Suprapubic skin (tissue), 4 donors: ENCODE results near the gene ZCCHC7. TPM values are rescaled to one million over a fixed set of nuclear protein-coding genes. Genes with fewer than 3 reads are reported as not detected.

Experiments
- DNase-seq, 2 donors: peaks; one replicate each; pipeline ENCODE4 v3.0.0-alpha.2; 2019; ENCODE audit warnings: low spot score in 2 of 2
- H3K27ac ChIP-seq: fragments of 200-600 bp; sonication (generic); one replicate; pipeline ENCODE4 v1.5.1; 2019
- H3K27me3 ChIP-seq: fragments of 200-600 bp; sonication (generic); one replicate; pipeline ENCODE4 v1.5.1; 2019
- H3K36me3 ChIP-seq: fragments of 200-600 bp; sonication (generic); one replicate; pipeline ENCODE4 v1.5.1; 2019
- H3K4me1 ChIP-seq: fragments of 200-600 bp; sonication (generic); one replicate; pipeline ENCODE4 v1.5.1; 2019
- H3K4me3 ChIP-seq: fragments of 200-600 bp; sonication (generic); one replicate; pipeline ENCODE4 v1.5.1; 2019; ENCODE audit warnings: mild to moderate bottlenecking
- H3K9me3 ChIP-seq: fragments of 200-600 bp; sonication (generic); one replicate; pipeline ENCODE4 v1.5.1; 2019
- EP300 ChIP-seq: sonication (generic); formaldehyde crosslinking; IDR thresholded peaks from one replicate; pipeline ENCODE4 v1.6.1; 2017; ENCODE audit warnings: antibody characterized with exemption
- POLR2A ChIP-seq, 2 donors: fragments of 450-650 bp; IDR thresholded peaks; one replicate each; pipeline ENCODE4 v1.6.1; 2017; ENCODE audit warnings: antibody characterized with exemption in 2 of 2, mild to moderate bottlenecking in 2 of 2, moderate library complexity in 2 of 2
- POLR2AphosphoS5 ChIP-seq, 3 donors: sonication (generic); formaldehyde crosslinking; IDR thresholded peaks; one replicate each; pipeline ENCODE4 v1.6.1; 2017; ENCODE audit warnings: antibody characterized with exemption in 3 of 3
- WGBS: methylation state at CpG from one replicate; pipeline ENCODE4 v1.1.5; 2018; 5-methylcytosine and 5-hydroxymethylcytosine counted together
- total RNA-seq, 4 donors: library from RNA; depleted of rRNA; stranded (reverse); fragments of >200 nt; gene quantifications; one replicate each; pipeline ENCODE4 v1.1.0, GENCODE V29; 2016
- TF ChIP-seq, protein P1 (sequence below), 2 donors: fragments of 200-600 bp in 1 of 2; fragments of 450-650 bp in 1 of 2; sonication (generic) in 1 of 2; IDR thresholded peaks; one replicate each; pipeline ENCODE4 v1.5.1; 2016 to 2019; ENCODE audit warnings: antibody characterized with exemption in 2 of 2, mild to moderate bottlenecking in 1 of 2, moderate library complexity in 1 of 2

Gene ZCCHC7
- total RNA-seq, 4 donors from 2014 or later, result 16.3 to 37.6 (median 20.4) TPM

- Histone ChIP-seq H3K4me3 (no peak overlapping the region), H3K9me3 (no peaks in the 10 kb centered on the region), H3K27me3 (no peaks in the 10 kb centered on the region), H3K27ac (no peak overlapping the region), H3K4me1 (no peaks in the 10 kb centered on the region), H3K36me3 (no peaks in the 10 kb centered on the region)
- 79% methylated on average over 2 of the region's 2 CpGs for WGBS
- DNase-seq, result no peak
- no peak for TF ChIP-seq POLR2AphosphoS5 (IDR thresholded peaks at IDR 0.05)
- no peak for TF ChIP-seq EP300
- TF ChIP-seq, protein P1, sequence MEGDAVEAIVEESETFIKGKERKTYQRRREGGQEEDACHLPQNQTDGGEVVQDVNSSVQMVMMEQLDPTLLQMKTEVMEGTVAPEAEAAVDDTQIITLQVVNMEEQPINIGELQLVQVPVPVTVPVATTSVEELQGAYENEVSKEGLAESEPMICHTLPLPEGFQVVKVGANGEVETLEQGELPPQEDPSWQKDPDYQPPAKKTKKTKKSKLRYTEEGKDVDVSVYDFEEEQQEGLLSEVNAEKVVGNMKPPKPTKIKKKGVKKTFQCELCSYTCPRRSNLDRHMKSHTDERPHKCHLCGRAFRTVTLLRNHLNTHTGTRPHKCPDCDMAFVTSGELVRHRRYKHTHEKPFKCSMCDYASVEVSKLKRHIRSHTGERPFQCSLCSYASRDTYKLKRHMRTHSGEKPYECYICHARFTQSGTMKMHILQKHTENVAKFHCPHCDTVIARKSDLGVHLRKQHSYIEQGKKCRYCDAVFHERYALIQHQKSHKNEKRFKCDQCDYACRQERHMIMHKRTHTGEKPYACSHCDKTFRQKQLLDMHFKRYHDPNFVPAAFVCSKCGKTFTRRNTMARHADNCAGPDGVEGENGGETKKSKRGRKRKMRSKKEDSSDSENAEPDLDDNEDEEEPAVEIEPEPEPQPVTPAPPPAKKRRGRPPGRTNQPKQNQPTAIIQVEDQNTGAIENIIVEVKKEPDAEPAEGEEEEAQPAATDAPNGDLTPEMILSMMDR (IDR thresholded peaks at IDR 0.05), result no peak
- TF ChIP-seq POLR2A (IDR thresholded peaks at IDR 0.05), result no peak
Observed at GRCh38 chr9:37144762-37145161, 24.4 kb downstream of the ZCCHC7 start.

GRCh38 chr9:37146410-37146809, 26.0 kb downstream of the ZCCHC7 start:
- Histone ChIP-seq H3K4me1 (no peaks in the 10 kb centered on the region), H3K4me3 (no peak overlapping the region), H3K36me3 (no peaks in the 10 kb centered on the region), H3K9me3 (no peaks in the 10 kb centered on the region), H3K27me3 (no peaks in the 10 kb centered on the region), H3K27ac (no peak overlapping the region)
- WGBS, result 54% methylated on average over 2 of the region's 2 CpGs
- DNase-seq, result no peak
- TF ChIP-seq POLR2A (IDR thresholded peaks at IDR 0.05) (no peak), EP300 (no peak), POLR2AphosphoS5 (IDR thresholded peaks at IDR 0.05) (no peak)
- TF ChIP-seq, protein P1 (IDR thresholded peaks at IDR 0.05), result no peak

GRCh38 chr9:37148181-37148580, 27.8 kb downstream of the ZCCHC7 start:
- no peak for DNase-seq
- H3K4me1 ChIP-seq, result no peaks in the 10 kb centered on the region
- no peaks in the 10 kb centered on the region for H3K36me3 ChIP-seq
- H3K9me3 ChIP-seq, result no peaks in the 10 kb centered on the region
- H3K27me3 ChIP-seq, result no peaks in the 10 kb centered on the region
- 95% methylated on average over 2 of the region's 2 CpGs for WGBS
- no peak overlapping the region for H3K27ac ChIP-seq
- no peak for TF ChIP-seq POLR2AphosphoS5 (IDR thresholded peaks at IDR 0.05)
- TF ChIP-seq, protein P1 (IDR thresholded peaks at IDR 0.05), result no peak
- no peak for TF ChIP-seq EP300
- TF ChIP-seq POLR2A (IDR thresholded peaks at IDR 0.05), result no peak
- H3K4me3 ChIP-seq, result no peak overlapping the region

DNA sequence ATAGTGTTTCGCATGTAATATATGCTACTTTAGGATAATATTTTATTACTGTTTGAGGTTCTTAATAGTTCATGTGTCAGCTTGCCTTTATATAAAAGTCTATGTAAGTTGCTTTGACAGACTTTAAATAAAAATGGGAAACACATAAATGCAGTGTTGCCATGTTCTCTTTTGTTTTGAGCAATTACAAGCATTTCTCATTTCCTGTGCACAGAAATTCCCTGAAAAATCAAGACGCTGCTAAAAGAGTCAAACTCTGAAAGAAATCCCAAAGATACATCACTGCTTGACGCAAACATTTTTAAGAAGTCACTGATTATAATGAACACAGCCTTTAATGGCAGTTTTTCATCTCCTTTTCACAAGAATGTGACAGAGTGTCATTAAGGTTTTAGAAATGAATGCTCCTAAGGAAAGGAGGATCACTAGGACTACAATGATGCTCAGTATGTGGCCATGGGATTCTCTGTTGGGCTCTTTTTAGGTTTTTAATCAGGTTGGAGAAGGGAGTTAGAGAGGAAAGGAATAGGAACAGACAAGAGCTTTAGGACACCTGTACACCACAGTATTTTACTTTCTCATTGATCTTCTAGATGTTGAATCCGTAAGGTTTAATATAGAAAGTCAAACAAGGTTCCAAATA, 29.4 kb downstream of the ZCCHC7 start:
- H3K9me3 ChIP-seq, result no peaks in the 10 kb centered on the region
- TF ChIP-seq, protein P1 (IDR thresholded peaks at IDR 0.05), result no peak
- TF ChIP-seq EP300 (no peak), POLR2AphosphoS5 (IDR thresholded peaks at IDR 0.05) (no peak), POLR2A (IDR thresholded peaks at IDR 0.05) (no peak)
- no peak for DNase-seq
- WGBS, result 88% methylated on average over 4 of the region's 4 CpGs
- no peak overlapping the region for H3K27ac ChIP-seq
- H3K27me3 ChIP-seq, result no peaks in the 10 kb centered on the region
- no peaks in the 10 kb centered on the region for H3K4me1 ChIP-seq
- peaks cover 6% of the 10 kb centered on the region for H3K36me3 ChIP-seq
- no peak overlapping the region for H3K4me3 ChIP-seq

DNA sequence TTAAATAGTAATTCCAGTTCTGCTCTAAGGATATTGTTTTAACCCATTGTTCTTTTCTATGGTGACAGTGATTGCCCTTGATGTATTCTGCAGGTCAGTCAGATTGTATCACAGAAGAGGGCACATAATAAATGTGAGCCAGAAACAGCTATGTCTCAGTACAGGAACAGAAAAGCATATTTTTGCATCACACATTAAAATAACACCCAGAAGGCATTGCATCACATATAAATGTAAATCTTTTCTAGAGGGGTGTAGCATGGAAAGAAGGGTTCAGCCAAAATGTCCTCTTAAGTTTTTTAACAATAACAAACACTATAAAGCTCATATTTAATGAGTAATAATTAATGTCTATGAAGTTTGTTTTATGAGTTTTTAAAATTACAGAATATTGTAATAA, 30.0 kb downstream of the ZCCHC7 start:
- H3K27me3 ChIP-seq, result no peaks in the 10 kb centered on the region
- H3K4me3 ChIP-seq, result no peak overlapping the region
- H3K27ac ChIP-seq, result no peak overlapping the region
- peaks cover 6% of the 10 kb centered on the region for H3K36me3 ChIP-seq
- H3K4me1 ChIP-seq, result no peaks in the 10 kb centered on the region
- no peaks in the 10 kb centered on the region for H3K9me3 ChIP-seq
- TF ChIP-seq POLR2AphosphoS5 (IDR thresholded peaks at IDR 0.05) (no peak), EP300 (no peak), POLR2A (IDR thresholded peaks at IDR 0.05) (no peak)
- TF ChIP-seq, protein P1 (IDR thresholded peaks at IDR 0.05), result no peak
- DNase-seq, result no peak
